Activated naive CD4-positive, alpha-beta T cell (primary cell): ENCODE results near the gene CMBL.
"Not testable (repeated sequence)": the region's sequence is repeated elsewhere in the genome, so short reads cannot be mapped to it uniquely, and the experiment has no call there.

ENCODE experiments used
- DNase-seq, 4 experiments: peaks; one replicate each; lab custom pipeline; 2025; lab: John Stamatoyannopoulos, UW

Gene CMBL

DNA sequence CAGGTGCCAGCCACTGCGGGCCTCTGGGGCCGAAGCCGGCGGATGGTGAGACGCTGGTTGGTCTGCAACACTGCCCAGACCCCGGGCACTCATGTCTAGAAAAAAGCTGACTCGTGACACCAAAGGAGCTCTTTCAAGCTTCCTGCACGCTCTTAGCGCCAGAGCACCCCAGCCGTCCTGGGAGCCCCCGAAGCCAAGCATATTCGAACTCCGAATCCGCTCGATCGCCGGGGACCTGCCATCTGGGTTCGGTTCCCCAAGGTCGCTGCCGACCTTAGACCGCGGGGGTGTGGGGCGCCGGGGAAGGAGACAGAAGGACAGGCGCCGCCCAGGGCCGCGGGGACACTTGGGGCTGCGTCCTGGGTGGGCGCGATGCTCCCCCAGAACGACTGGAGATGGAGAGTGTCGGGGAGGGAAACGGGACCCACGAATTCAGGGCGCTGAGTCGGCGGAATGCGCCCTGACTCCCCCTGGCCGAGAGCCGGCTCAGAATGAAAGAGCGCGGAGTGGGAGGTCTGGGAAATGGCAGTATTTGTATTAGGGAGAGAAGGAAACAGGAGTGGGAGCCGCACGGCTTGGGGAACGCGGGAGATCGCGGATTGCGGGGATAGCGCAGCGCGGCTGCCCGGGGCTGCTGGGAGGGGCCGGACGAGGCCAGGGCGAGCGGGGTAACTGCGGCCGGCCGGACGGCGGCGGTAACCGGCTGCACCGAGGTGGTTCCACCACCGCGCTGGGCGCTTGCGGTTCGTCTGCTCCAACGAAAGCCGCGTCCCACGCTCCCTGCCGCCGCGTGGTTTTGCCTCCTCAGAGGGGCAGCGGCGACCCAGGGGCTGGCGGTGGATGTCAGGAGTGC lies 25.7 kb upstream of the CMBL start:
- DNase-seq, result no peak

DNA sequence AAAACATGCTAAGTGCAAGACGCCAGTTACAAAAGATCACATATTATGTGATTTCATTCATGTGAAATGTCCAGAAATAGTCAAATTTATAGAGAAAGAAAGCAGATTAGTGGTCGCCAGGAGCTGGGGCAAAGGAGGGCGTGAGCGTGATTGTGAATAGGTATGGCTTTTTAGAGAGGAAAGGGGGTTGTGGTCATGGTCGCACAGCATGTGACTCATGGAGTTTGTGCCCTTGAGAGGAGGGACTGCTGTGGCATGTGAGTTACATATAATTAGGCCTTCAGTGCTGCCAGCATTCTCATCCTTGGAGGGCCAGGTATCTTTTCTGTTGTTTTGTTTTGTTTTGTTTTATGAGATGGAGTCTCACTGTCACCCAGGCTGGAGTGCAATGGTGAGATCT lies 24.6 kb upstream of the CMBL start:
- DNase-seq, result no peak

DNA sequence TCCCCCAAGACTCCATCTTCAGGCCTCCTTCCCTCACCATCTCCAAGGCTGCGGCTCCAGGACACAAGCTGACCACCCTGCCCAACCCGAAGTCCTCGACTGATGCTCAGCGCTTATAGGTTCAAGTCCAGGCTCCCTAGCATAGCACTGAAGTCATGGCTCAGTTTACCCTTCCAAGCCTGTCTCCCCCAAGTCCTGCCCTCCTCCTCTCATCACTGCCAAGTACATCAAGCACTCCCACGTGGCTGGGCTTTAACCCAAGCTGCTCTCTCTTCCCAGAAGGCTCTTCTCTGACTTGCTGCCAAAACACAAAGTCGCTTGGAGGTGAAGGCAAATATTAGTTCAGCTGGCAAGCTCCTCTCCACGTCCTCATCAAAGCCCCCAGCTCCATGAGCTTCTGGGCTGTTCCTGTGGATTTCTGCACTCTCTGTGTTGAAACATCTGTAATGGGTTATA lies 23.7 kb upstream of the CMBL start:
- DNase-seq, result no peak

DNA sequence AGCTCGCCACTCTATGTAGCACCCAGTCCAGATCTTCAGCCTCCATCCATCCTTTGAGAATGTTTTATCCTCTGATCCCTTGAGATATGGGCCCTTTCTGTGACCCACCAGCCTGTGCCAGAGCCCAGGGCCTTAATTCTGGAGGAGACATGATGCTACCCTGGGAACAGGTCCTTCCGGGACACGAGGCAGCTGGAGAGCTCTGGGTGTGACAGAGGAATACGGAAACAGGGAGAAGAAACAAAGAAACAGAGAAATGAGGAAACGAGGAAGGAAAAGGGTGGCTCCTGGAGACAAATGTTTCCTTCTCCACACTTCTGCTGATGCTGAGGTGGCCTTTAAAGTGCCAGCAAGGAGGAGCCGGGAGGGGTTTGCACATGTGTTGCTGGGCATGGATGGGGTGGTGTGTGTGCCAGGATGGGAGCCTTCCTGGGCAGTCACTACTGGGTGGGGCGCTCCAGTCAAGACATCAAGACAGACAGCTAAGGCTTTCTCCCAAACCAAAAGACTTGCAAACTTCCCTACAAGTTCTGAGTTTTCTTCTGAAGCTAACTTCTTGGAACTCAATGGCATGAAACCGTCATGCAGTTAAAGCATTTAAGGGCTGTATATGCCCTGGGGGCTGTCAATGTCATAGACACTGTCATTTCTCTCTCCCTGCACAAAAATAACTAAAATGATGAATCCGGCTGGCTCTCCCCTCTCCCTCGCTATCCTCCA lies 23.0 kb upstream of the CMBL start:
- no peak for DNase-seq

DNA sequence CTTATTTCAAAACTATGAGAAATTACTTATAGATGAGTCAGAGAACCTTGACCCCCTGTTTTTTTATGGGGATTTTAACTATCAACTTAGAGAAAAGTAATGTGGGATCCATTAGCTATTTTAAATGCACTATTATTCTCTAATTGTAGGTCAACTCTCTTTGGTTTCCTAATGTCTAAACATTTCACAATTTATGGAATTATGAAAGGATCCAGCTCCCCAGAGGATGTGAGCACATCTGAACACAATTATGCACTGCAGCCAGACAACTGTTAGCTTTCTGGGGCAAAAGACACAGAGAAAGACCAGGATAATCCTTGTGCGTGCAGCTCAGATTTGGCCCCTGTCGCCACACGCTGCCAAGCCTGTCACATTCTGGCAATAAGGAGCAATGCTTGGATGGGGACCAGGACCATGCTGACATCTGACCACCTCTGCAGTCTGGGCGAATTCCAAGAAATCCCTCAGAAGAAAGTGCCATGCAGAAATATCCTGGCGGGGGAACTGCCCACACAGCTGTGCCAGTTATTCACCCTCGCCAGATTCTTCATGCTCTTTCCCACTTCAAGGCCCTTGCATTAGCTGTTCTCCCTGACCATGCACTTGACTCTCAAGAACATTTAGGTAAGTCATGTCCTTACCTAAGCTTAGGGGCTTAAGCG lies 22.2 kb upstream of the CMBL start:
- DNase-seq, result no peak

DNA sequence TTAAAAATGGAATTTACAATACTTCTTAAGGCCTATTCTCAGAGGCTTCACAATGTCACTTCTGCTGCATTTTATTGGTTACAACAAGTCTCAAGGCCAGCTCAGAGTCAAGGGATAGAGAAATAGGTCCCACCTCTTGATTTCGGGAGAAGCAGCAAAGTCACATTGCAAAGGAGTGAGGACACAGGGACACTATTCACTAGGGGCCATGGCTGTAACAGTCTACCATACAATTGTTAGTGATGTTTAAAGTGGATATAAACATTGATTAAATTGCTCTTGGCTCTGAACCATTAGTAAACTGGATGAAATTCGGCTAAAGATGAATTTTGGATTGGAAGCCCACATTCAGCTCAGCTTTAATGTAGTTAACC lies 21.7 kb upstream of the CMBL start:
- no peak for DNase-seq

DNA sequence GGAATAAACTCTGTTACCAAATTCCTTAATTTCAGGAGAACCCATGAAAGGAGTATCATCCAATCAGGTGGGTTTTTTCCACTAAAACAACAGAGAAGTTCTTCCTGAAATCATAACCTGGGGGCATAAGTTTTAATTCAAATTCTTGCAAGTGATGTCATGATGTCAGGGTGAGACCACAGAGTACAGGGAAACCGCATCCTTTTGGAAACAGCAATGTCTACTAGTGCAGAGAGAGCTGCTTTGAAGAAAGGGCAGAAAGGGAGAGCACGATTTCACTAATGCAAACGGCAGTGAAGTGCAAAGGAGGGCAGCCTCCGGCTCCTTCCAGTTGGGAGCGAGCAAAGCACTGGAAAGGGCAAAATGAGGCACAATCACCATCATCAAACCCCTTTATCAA lies 20.6 kb upstream of the CMBL start:
- DNase-seq, result no peak

DNA sequence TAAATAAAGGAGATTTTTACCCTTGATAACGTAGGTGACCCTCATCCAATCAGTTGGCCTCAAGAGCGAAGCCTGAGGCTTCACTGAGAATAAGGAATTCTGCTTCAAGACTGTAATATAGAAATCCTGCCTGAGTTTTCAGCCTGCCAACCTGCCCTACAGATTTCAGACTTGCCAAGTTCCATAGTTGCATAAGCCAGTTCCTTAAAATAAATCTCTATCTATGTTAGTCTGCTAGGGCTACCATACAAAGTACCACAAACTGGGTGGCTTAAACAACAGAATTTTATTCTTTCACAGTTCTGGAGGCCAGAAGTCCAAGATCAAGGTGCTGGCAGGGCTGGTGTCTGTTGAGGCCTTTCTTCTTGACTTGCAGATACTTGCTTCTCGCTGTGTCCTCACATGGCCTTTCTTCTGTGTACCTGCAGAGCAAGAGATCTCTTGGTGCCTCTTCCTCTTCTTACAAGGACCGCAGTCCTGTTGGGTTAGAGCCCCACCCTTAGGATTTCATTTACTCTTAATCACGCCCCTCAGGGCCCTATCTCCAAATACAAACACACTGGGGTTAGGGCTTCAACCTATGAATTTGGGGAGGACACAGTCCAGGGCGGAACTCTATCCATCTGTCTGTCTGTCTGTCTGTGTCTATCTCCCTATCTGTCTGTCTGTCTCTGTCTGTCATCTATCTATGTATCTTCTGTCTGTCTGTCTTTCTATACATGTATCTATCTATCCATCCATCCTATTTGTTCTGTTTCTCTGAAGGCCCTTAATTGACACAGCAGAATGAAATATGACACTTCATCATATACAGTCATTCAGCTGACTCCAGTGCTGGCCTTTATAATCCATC lies 17.0 kb upstream of the CMBL start:
- DNase-seq, result no peak

DNA sequence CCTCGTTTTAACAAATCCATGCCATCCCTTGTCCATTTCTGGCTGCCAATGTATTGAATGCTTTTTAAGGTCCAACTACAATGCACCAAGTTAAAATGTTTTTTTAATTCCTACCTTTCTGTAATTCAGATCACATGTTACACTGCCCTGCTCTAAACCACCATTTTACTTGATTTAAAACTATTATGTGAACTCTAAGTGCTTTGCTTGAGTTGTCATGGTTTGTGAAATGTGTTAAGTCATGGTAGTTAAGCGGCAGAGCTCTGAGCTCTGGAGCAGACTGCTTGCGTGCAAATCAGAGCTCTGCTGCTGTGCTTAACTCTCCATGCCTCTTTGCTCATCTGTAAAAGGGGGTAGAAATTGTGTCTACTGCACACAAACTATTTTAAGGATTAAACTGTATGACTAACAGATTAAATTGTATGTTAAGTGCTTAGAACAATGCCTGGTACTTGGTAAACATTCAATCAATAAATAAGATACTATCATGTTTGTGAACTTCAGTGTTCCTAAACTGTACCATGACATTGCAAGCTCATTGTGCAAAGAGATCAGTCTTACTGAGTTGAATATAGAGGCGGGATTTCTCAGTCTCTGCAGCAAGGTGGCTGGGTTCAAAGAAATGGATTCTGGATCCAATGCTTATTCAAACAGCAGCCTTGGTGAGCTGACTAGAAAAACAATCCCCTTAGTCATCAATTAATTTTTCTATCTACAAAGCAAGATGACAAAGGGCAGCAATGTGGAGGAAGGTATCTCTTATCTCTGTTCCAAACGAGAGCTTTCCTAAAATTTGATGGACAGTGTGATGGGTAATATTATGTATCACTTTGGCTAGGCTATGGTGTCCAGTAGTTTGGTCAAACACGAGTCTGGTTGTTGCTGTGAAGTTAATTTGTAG lies 16.1 kb upstream of the CMBL start:
- DNase-seq, result no peak

DNA sequence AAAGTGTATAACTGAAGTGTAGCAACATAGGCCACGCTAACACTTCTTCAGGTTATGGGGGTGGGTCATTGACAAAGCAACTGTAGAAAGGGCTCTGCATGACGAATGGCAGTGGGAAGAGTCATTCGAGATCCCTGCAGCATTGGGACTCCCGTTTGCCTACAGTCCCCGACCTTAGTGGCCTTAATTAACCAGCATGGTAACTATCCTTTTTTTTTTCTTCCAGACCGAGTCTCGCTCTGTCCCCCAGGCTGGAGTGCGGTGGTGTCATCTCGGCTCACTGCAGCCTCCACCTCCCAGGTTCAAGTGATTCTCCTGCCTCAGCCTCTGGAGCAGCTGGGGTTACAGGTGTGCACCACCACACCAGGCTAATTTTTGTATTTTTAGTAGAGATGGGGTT lies 14.2 kb upstream of the CMBL start:
- DNase-seq, result no peak

DNA sequence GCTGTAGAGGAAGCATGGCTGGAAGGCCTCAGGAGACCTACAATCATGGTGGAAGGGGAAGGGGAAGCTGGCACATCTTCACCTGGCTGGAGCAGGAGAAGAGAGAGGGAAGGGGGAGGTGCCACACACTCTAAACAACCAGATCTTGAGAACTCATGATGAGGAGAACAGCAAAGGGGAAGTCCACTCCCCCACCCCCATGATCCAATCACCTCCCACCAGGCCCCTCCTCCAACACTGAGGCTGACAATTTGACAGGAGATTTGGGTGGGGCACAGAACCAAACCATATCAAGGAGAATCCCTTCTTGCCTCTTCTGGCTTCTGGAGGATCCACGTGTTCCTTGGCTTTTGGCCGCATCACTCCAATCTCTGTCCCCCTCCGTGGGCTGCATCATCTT lies 13.1 kb upstream of the CMBL start:
- no peak for DNase-seq

DNA sequence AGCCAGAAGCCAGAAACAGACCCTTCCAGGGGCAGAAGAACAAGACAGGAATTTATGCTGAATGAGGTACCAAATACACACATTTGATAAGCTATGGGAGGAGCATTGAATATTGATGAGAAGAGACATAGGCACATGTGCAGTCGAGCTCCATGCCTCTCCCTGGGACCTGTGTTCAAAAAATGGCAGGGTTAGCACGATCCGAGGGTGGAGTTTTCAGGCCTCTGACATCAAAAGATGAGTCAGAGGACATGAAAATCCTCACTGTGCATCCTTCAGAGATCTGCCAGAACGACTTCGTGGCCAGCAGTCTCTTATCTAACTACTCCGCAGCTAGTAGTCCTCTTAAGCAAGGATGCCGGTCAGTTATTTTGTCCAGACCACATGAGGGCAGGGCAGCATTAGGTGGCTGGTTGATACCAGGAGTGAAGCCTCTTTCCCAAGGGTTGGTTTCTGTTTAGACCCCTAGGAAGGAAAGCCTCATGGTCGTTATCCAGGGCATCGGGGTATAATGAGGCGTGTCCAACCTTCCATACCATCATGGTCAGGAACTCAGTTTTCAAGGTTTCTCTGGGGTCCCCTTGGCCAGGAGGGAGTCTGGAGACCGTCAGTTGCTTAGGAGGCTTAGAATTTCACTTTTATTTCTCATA lies 11.6 kb upstream of the CMBL start:
- DNase-seq, result no peak

DNA sequence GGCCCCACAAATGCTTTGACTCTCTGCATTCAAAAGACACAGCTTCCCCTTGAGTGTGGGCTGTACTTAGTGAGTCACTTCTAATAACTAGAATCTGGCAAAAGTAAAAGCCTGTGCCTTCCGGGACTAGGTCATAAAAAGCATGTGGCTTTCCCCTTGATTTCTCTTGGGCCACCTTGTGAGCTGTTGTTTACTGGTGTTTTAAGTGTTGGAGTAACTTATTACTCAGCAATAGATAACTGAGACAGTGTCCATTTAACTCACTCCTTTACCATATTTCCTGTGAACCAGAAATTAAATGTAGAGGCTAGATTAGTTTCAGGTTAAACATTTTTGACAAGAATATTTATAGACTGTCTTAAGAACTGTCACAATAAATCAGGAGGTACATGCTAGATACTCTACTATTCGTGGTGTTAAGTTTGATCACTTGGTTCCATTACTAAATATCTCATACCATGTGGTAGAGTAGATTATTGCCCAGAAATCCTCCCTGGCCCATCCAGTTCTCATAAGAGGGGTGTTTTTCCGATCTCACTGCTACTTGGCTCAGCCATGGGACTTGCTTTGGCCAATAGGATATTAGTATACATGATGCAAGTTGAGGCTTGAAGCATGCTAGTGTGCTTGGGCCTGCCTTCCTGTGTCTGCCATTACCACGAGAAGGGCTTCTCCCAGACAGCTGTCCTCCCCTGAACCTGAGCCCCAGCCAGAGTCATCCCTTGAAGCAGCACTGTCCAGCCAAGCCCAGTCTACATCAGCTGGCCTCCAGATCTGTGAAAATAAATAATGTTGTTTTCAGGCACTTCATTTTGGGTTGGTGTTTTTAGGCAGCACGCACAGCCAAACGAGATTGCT lies 10.4 kb upstream of the CMBL start:
- DNase-seq, result no peak

DNA sequence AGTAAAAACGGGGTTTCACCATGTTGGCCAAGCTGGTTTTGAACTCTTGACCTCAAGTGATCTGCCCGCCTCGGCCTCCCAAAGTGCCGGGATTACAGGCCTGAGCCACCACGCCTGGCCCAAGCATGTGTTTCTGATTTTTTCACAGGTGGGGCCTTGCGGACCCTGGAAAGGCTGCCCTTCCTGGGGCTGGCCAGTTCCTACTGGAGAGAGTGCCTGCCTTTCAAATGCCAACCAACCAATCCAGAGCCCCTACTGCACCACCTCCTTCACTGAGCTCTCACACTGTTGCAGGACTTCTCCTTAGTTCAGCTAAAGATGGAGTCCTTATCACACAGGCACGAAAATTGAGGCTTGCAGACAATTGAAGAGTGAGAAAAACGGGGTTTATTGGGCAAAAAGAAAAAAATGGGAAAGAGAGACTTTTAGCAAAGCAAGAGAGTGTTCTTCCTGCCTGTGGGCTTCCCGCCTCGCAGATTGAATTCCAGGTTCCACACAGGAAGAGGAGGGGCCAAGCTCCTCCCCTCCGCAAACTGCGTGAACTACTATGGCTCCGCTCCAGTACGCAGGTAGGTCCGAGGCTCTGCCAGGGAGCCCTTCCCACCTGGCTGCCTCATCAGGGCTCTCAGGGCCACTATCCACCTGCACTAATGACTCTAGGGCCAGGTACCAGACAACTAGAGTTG lies 8.3 kb upstream of the CMBL start:
- no peak for DNase-seq

DNA sequence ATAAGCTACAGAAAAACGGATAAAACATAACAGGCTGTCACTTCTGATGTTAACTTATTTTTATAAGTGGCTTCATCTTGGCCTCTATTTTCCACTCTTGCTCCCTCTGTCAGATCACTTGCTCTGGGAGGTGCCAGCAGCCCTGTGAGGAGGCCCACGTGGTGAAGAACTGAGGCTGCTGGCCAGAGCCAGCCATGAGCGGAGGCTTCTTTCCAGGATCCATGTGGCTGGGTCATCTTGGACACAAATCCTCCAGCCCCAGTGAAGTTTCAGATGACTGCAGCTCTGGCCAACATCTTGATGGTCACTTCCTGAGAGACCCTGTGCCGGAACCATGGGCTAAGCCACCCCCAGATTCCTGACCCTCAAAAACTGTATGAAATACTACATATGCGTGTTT lies 7.5 kb upstream of the CMBL start:
- no peak for DNase-seq

DNA sequence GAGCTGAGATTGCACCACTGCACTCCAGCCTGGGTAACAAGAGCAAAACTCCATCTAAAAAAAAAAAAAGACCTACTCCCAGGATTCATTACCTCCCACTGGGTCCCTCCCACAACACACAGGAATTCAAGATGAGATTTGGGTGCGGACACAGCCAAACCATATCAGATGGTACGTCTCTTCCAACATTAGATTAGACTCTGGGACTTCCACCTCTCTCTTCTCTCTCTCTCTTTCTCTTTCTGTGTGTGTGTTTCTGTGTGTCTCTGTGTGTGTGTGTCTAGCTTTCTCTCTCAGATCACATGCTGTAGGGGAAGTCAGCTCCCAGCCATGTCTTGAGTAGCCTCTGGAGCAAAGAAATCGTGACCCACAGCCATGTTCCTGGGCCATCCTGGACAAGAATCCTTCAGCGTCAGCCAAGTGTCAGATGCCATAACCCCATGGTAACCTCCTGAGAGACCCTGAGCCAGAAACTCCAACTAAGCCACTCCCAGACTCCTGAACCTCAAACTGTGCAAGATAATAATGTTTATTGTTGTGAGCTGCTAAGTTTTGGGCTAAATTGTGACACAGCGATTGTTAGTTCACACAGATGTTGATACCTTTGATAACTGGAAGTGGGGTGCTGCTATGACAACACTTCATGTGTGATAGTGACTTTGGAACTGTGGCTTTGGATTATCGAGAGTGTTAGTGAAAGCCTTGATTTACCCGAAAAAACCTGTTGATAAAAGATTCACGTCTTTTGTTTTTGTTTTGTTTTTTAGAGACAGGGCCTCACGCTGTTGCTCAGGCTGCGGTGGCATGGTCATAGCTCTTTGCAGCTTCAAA lies 4.1 kb upstream of the CMBL start:
- no peak for DNase-seq

DNA sequence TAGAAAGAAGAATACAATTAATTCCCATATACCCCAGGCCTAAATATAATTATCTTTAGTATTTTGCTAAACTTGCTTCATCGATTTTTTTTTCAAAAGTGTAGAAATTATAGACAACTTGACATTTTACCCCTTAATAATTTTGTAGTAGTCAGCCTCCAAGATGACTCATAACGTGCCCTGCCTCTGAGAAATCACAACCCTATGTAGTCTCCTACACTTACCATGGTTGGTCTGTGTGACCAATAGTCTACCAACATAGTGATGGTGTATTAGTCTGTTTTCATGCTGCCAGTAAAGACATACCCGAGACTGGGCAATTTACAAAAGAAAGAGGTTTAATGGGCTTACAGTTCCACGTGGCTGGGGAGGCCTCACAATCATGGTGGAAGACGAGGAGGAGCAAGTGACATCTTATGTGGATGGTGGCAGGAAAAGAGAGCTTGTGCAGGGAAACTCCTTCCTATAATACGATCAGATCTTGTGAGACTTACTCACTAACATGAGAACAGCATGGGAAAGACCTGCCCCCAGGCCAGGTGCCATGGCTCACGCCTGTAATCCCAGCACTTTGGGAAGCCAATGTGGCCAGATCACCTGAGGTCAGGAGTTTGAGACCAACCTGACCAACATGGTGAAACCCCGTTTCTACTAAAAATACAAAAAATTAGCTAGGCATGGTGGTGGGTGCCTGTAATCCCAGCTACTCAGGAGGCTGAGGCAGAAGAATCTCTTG lies 3.3 kb upstream of the CMBL start:
- not testable (repeated sequence) for DNase-seq
